HepG2 (cell line): ENCODE data around the gene G6PC3. TPM values are rescaled to one million over a fixed set of nuclear protein-coding genes. Genes with fewer than 3 reads are reported as not detected.

ENCODE experiments used
- ATAC-seq: fragments of 200-7000 bp; cut with Tn5 transposase; 3 replicates; pipeline ENCODE4 v1.9.1; 2020; ENCODE audit warnings: mild to moderate bottlenecking, moderate library complexity
- BruUV-seq: library from RNA; stranded (reverse); fragments of 400-500 nt; replicated peaks from 2 replicates; lab custom pipeline; 2021; lab: Mats Ljungman, UMichigan
- CTCF ChIA-PET: fragments of 300-600 bp; formaldehyde crosslinking; extraction: SDS; loops from one replicate; lab custom pipeline; 2021; ENCODE audit warnings: low total read pairs, inconsistent platforms, low intra/inter-chr PET ratio; lab: Yijun Ruan, JAX
- POLR2A ChIA-PET: fragments of 350-600 bp; sonication (Branson Sonifier 250); formaldehyde crosslinking; loops from one replicate; lab custom pipeline; 2020; ENCODE audit warnings: antibody characterized with exemption, inconsistent platforms; lab: Yijun Ruan, JAX
- DNase-seq: peaks from one replicate; pipeline ENCODE4 v3.0.0-alpha.2; 2015; ENCODE audit warnings: low spot score
- FAIRE-seq: peaks from 3 replicates; lab custom pipeline; 2011; peaks lifted over from hg19 to GRCh38; lab: Jason Lieb, UNC
- H2AFZ ChIP-seq: one replicate; pipeline ENCODE4 v1.6.1; 2011; ENCODE audit warnings: low read length, inconsistent platforms
- H3K27ac ChIP-seq: fragments of 300-600 bp; 3 replicates; pipeline ENCODE4 v1.8.0; 2011; ENCODE audit warnings: mixed run types, mild to moderate bottlenecking, mixed read lengths, low read length, inconsistent platforms; ENCODE audit not compliant: insufficient read depth; ENCODE audit errors: extremely low read length
- H3K27me3 ChIP-seq, 2 experiments: fragments of 200-600 bp in 1 of 2; 2 replicates in 1 of 2; 3 replicates in 1 of 2; pipeline versions ENCODE4 v1.6.0 to v1.8.0; 2011; ENCODE audit warnings: low read length in 2 of 2, mild to moderate bottlenecking in 2 of 2, moderate library complexity in 2 of 2, inconsistent platforms in 1 of 2; ENCODE audit not compliant: insufficient read depth in 2 of 2, control insufficient read depth in 1 of 2
- H3K36me3 ChIP-seq, 2 experiments: fragments of 200-600 bp in 1 of 2; replicated peaks in 1 of 2; 2 replicates in 1 of 2; 3 replicates in 1 of 2; pipeline versions ENCODE4 v1.5.1 to v1.8.0; 2011; ENCODE audit warnings: low read length in 2 of 2, inconsistent platforms in 1 of 2; ENCODE audit not compliant: insufficient read depth in 2 of 2, control insufficient read depth in 1 of 2
- H3K4me1 ChIP-seq: 2 replicates; pipeline ENCODE4 v1.5.1; 2012; ENCODE audit warnings: low read length, inconsistent platforms; ENCODE audit not compliant: insufficient read depth
- H3K4me2 ChIP-seq: 2 replicates; pipeline ENCODE4 v1.6.0; 2011; ENCODE audit warnings: low read depth, low read length, inconsistent platforms
- H3K4me3 ChIP-seq, 3 experiments: fragments of 200-600 bp in 1 of 3; sonication (generic), shearing (Covaris generic) in 1 of 3; replicated peaks in 1 of 3; 2 replicates each; pipeline ENCODE4 v1.5.1; 2011 to 2016; ENCODE audit warnings: low read length in 3 of 3, inconsistent platforms in 2 of 3, low read depth in 2 of 3, mild to moderate bottlenecking in 2 of 3, control low read depth in 1 of 3, mixed read lengths in 1 of 3; ENCODE audit not compliant: insufficient read depth in 1 of 3
- H3K79me2 ChIP-seq: one replicate; pipeline ENCODE4 v1.6.1; 2011; ENCODE audit warnings: low read length, inconsistent platforms; ENCODE audit not compliant: insufficient read depth
- H3K9ac ChIP-seq: 2 replicates; pipeline ENCODE4 v1.6.0; 2011; ENCODE audit warnings: mild to moderate bottlenecking, low read depth, low read length, inconsistent platforms; ENCODE audit not compliant: insufficient read depth
- H3K9me3 ChIP-seq: 2 replicates; pipeline ENCODE4 v1.5.1; 2012; ENCODE audit warnings: mild to moderate bottlenecking, low read length
- H4K20me1 ChIP-seq: 2 replicates; pipeline ENCODE4 v1.6.0; 2011; ENCODE audit warnings: inconsistent platforms, mild to moderate bottlenecking, low read length, moderate library complexity; ENCODE audit not compliant: insufficient read depth
- KDM1A ChIP-seq: IDR thresholded peaks from 2 replicates; pipeline ENCODE4 v1.6.1; 2016; ENCODE audit warnings: missing compliant biosample characterization
- KLF13 ChIP-seq: sonication (generic); formaldehyde crosslinking; IDR thresholded peaks from 2 replicates; pipeline ENCODE4 v1.4.0; 2020; ENCODE audit warnings: mild to moderate bottlenecking, missing genetic modification reagents
- PHF21A ChIP-seq: sonication (generic); formaldehyde crosslinking; IDR thresholded peaks from 2 replicates; pipeline ENCODE4 v1.5.0; 2020; ENCODE audit warnings: mild to moderate bottlenecking, missing genetic modification reagents
- RCOR2 ChIP-seq: IDR thresholded peaks from 2 replicates; pipeline ENCODE4 v1.6.1; 2016; ENCODE audit warnings: missing biosample characterization, missing genetic modification reagents
- XRCC5 ChIP-seq: fragments of 200-400 bp; formaldehyde crosslinking; optimal IDR thresholded peaks from 2 replicates; pipeline ENCODE3; 2017; ENCODE audit warnings: mild to moderate bottlenecking, low read length
- ZNF136 ChIP-seq: sonication (generic); formaldehyde crosslinking; IDR thresholded peaks from 2 replicates; pipeline ENCODE4 v1.8.1; 2022; ENCODE audit warnings: low read depth, mild to moderate bottlenecking, moderate library complexity, missing genetic modification reagents
- ZNF503 ChIP-seq: sonication (generic); formaldehyde crosslinking; IDR thresholded peaks from 2 replicates; pipeline ENCODE4 v1.4.0; 2020; ENCODE audit warnings: missing genetic modification reagents
- WGBS: methylation state at CpG from one replicate; pipeline ENCODE4 v1.1.6; 2017; ENCODE audit warnings: low lambda C conversion rate; 5-methylcytosine and 5-hydroxymethylcytosine counted together
- in situ Hi-C: cut with HindIII; loops from 2 replicates; pipeline ENCODE4 v1.10.0; 2017; ENCODE audit warnings: low pct_unique_long_range_greater_than_20kb; ENCODE audit not compliant: extremely low pct_ligation_motif_present
- intact Hi-C: fragments of 100-400 bp; cut with micrococcal nuclease; formaldehyde crosslinking; loops from one replicate; pipeline ENCODE4 v1.10.0; 2022; ENCODE audit not compliant: unreplicated experiment
- polyA plus RNA-seq, 8 experiments: library from polyadenylated mRNA; depleted of rRNA in 3 of 8; stranded (reverse) in 7 of 8; unstranded in 1 of 8; fragments of >200 nt; fragmentation: Illumina TruSeq in 4 of 8; extraction: Trizol in 4 of 8; gene quantifications; 2 replicates each; pipeline versions ENCODE4 v1.2.1 to v1.2.3, GENCODE V29; 2011 to 2016; ENCODE audit warnings: low read depth in 4 of 8, missing spikeins in 1 of 8, mixed read lengths in 1 of 8; ENCODE audit not compliant: insufficient read depth in 1 of 8
- total RNA-seq, 5 experiments: library from RNA; depleted of rRNA; stranded (reverse); fragments of >200 nt; fragmentation: Illumina TruSeq; extraction: Trizol; gene quantifications; 2 replicates each; pipeline ENCODE4 v1.2.3, GENCODE V29; 2016; ENCODE audit warnings: low read depth in 1 of 5
- TF ChIP-seq, protein P1 (sequence below): sonication (generic); formaldehyde crosslinking; IDR thresholded peaks from 2 replicates; pipeline ENCODE4 v1.5.1; 2020; ENCODE audit warnings: missing genetic modification reagents, mild to moderate bottlenecking, borderline replicate concordance
- TF ChIP-seq, protein P2 (sequence below): sonication (generic); formaldehyde crosslinking; IDR thresholded peaks from 2 replicates; pipeline ENCODE4 v1.8.0; 2022; ENCODE audit warnings: missing genetic modification reagents, mild to moderate bottlenecking, inconsistent platforms, borderline replicate concordance
- TF ChIP-seq, protein P3 (sequence below), 2 experiments: sonication (generic) in 1 of 2; formaldehyde crosslinking in 1 of 2; IDR thresholded peaks; 2 replicates each; pipeline versions ENCODE4 v1.6.1 to v1.9.0; 2014 to 2022; ENCODE audit warnings: antibody characterized with exemption in 1 of 2, borderline replicate concordance in 1 of 2, inconsistent platforms in 1 of 2, low read depth in 1 of 2, missing genetic modification reagents in 1 of 2

G6PC3 gene
- total and polyA plus RNA-seq, 2 of the 13 experiments (the other 11 are each of a cell fraction or from before 2014, with no cell fraction given) = 38.5 to 75.8 TPM

- in situ Hi-C loops (no loop called here), intact Hi-C loops (loop anchor here (1.0 kb wide), 1 partner anchor 32 kb away; no protein-coding TSS in a partner anchor)
- WGBS = 49% methylated on average over 11 of the region's 11 CpGs
- no peaks in the 10 kb centered on the region for H3K9me3 ChIP-seq
- H2AFZ ChIP-seq = no peak overlapping the region
- no peak overlapping the region for H3K9ac ChIP-seq
- peaks cover 2% of the 10 kb centered on the region for H3K79me2 ChIP-seq
- ChIA-PET POLR2A (interaction anchor here (1.0 to 1.9 kb wide), 13 partner anchors 8 to 114 kb away, joined by 3 to 10 read pairs (median 4); partner anchors contain the start of genes G6PC3, HDAC5 and LSM12), CTCF (interaction anchor here (0.8 to 3.4 kb wide), 5 partner anchors 8 to 52 kb away, joined by 3 to 80 read pairs (median 6); partner anchors contain the start of gene HDAC5)
- ATAC-seq (peak; percentile 16; the same call in 2 of the 3 replicates), DNase-seq (no peak), FAIRE-seq (peak; percentile 56)
- H3K4me2 ChIP-seq = no peak overlapping the region
- BruUV-seq = no TSS peak
- H3K4me3 ChIP-seq = no peak overlapping the region
- H3K27ac ChIP-seq = no peak overlapping the region
- H3K27me3 ChIP-seq = peaks cover 0 to 2% of the 10 kb centered on the region in 2 experiments; a peak in 1 of 5 replicates
- peaks cover 51% of the 10 kb centered on the region for H3K4me1 ChIP-seq
- peaks cover 32% of the 10 kb centered on the region; the same call in 1 of the 2 replicates for H4K20me1 ChIP-seq
- no peaks in the 10 kb centered on the region; a peak in 2 of 5 replicates for H3K36me3 ChIP-seq
- no peak for TF ChIP-seq KDM1A (CRISPR knock-in tag)
- no peak for TF ChIP-seq RCOR2
- TF ChIP-seq ZNF503 (CRISPR knock-in tag) = no peak
- no peak for TF ChIP-seq KLF13 (CRISPR knock-in tag)
- TF ChIP-seq PHF21A (CRISPR knock-in tag) = no peak
- TF ChIP-seq, protein P1, sequence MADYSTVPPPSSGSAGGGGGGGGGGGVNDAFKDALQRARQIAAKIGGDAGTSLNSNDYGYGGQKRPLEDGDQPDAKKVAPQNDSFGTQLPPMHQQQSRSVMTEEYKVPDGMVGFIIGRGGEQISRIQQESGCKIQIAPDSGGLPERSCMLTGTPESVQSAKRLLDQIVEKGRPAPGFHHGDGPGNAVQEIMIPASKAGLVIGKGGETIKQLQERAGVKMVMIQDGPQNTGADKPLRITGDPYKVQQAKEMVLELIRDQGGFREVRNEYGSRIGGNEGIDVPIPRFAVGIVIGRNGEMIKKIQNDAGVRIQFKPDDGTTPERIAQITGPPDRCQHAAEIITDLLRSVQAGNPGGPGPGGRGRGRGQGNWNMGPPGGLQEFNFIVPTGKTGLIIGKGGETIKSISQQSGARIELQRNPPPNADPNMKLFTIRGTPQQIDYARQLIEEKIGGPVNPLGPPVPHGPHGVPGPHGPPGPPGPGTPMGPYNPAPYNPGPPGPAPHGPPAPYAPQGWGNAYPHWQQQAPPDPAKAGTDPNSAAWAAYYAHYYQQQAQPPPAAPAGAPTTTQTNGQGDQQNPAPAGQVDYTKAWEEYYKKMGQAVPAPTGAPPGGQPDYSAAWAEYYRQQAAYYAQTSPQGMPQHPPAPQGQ (CRISPR knock-in tag) = no peak
- TF ChIP-seq ZNF136 (CRISPR knock-in tag) = no peak
- TF ChIP-seq XRCC5 = peak; percentile 63
- TF ChIP-seq, protein P2, sequence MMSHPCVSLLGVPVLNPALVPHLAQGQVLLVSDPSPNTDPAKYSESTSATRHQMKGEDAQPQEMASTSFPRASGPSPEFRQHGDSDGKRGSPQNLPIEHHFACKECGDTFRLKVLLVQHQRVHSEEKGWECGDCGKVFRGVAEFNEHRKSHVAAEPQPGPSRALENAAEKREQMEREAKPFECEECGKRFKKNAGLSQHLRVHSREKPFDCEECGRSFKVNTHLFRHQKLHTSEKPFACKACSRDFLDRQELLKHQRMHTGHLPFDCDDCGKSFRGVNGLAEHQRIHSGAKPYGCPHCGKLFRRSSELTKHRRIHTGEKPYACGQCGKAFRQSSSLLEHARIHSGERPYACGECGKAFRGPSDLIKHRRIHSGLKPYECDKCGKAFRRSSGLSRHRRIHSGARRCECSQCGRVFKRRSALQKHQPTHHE (CRISPR knock-in tag) = no peak
- TF ChIP-seq, protein P3, sequence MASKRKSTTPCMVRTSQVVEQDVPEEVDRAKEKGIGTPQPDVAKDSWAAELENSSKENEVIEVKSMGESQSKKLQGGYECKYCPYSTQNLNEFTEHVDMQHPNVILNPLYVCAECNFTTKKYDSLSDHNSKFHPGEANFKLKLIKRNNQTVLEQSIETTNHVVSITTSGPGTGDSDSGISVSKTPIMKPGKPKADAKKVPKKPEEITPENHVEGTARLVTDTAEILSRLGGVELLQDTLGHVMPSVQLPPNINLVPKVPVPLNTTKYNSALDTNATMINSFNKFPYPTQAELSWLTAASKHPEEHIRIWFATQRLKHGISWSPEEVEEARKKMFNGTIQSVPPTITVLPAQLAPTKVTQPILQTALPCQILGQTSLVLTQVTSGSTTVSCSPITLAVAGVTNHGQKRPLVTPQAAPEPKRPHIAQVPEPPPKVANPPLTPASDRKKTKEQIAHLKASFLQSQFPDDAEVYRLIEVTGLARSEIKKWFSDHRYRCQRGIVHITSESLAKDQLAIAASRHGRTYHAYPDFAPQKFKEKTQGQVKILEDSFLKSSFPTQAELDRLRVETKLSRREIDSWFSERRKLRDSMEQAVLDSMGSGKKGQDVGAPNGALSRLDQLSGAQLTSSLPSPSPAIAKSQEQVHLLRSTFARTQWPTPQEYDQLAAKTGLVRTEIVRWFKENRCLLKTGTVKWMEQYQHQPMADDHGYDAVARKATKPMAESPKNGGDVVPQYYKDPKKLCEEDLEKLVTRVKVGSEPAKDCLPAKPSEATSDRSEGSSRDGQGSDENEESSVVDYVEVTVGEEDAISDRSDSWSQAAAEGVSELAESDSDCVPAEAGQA (IDR thresholded peaks at IDR 0.05; ENCODE audit: low read depth) = no peak
- TF ChIP-seq, protein P3 (CRISPR knock-in tag; IDR thresholded peaks at IDR 0.05; ENCODE audit: borderline replicate concordance) = no peak
Measured at GRCh38 chr17:44115585-44116415, 45.3 kb downstream of the G6PC3 start.
